K562 (cell line): Measurements from ENCODE around the gene BICD1. TPM values are rescaled to one million over a fixed set of nuclear protein-coding genes. Genes with fewer than 3 reads are reported as not detected.

Source experiments
- ATAC-seq: fragments of 200-7000 bp; cut with Tn5 transposase; 3 replicates; pipeline ENCODE4 v1.9.1; 2020; ENCODE audit warnings: moderate library complexity
- BruUV-seq: library from RNA; stranded (reverse); fragments of 400-500 nt; replicated peaks from 2 replicates; lab custom pipeline; 2021; lab: Mats Ljungman, UMichigan
- CTCF ChIA-PET: fragments of 300-600 bp; formaldehyde crosslinking; extraction: SDS; loops from one replicate; lab custom pipeline; 2021; ENCODE audit warnings: low intra/inter-chr PET ratio; lab: Yijun Ruan, JAX
- POLR2A ChIA-PET: fragments of 300-600, 350-650 bp; sonication (Branson Sonifier 250); formaldehyde crosslinking; extraction: SDS; loops from one replicate; lab custom pipeline; 2021; ENCODE audit warnings: antibody characterized with exemption, inconsistent platforms; lab: Yijun Ruan, JAX
- DNase-seq, 4 experiments: peaks; one replicate each; pipeline versions ENCODE4 v3.0.0 to v3.0.0-alpha.2; 2011 to 2018; ENCODE audit warnings: low spot score in 3 of 4, mixed read lengths in 3 of 4; ENCODE audit errors: extremely low read depth in 1 of 4
- FAIRE-seq: peaks from 2 replicates; lab custom pipeline; 2011; peaks lifted over from hg19 to GRCh38; lab: Jason Lieb, UNC
- H2AFZ ChIP-seq: 2 replicates; pipeline ENCODE4 v1.6.0; 2011; ENCODE audit warnings: low read depth, low read length, control low read depth, inconsistent platforms
- H3K27ac ChIP-seq: fragments of 200-600 bp; 3 replicates; pipeline ENCODE4 v1.8.0; 2011; ENCODE audit warnings: low read depth, mild to moderate bottlenecking, control low read depth, inconsistent platforms, low read length, moderate library complexity, mixed read lengths; ENCODE audit errors: extremely low read depth
- H3K27me3 ChIP-seq, 2 experiments: fragments of 300-600 bp in 1 of 2; 2 replicates in 1 of 2; 3 replicates in 1 of 2; pipeline versions ENCODE4 v1.6.0 to v1.8.0; 2011; ENCODE audit warnings: inconsistent platforms in 2 of 2, low read length in 2 of 2, mild to moderate bottlenecking in 1 of 2, mixed read lengths in 1 of 2, moderate library complexity in 1 of 2; ENCODE audit not compliant: control insufficient read depth in 2 of 2, insufficient read depth in 2 of 2
- H3K36me3 ChIP-seq: fragments of 300-600 bp; 3 replicates; pipeline ENCODE4 v1.8.0; 2011; ENCODE audit warnings: mild to moderate bottlenecking, low read length, inconsistent platforms; ENCODE audit not compliant: control insufficient read depth, insufficient read depth
- H3K4me1 ChIP-seq, 2 experiments: fragments of 200-600 bp in 1 of 2; replicated peaks in 1 of 2; 2 replicates in 1 of 2; 3 replicates in 1 of 2; pipeline versions ENCODE4 v1.5.1 to v1.8.0; 2011; ENCODE audit warnings: inconsistent platforms in 2 of 2, low read length in 2 of 2, mild to moderate bottlenecking in 1 of 2, mixed read lengths in 1 of 2, moderate library complexity in 1 of 2; ENCODE audit not compliant: control insufficient read depth in 2 of 2, insufficient read depth in 2 of 2
- H3K4me2 ChIP-seq: 2 replicates; pipeline ENCODE4 v1.6.1; 2011; ENCODE audit warnings: low read length, control low read depth, inconsistent platforms, mixed read lengths; ENCODE audit not compliant: insufficient read depth
- H3K4me3 ChIP-seq: fragments of 200-600 bp; sonication (generic), shearing (Covaris generic); 2 replicates; pipeline ENCODE4 v1.5.1; 2016; ENCODE audit warnings: control low read depth, inconsistent platforms
- H3K79me2 ChIP-seq: fragments of 200-600 bp; 3 replicates; pipeline ENCODE4 v1.8.0; 2011; ENCODE audit warnings: low read length, inconsistent platforms; ENCODE audit not compliant: control insufficient read depth, insufficient read depth
- H3K9ac ChIP-seq, 2 experiments: 2 replicates each; pipeline versions ENCODE4 v1.6.0 to v1.6.1; 2011; ENCODE audit warnings: low read depth in 2 of 2, low read length in 2 of 2, control low read depth in 1 of 2, inconsistent platforms in 1 of 2, mild to moderate bottlenecking in 1 of 2, mixed read lengths in 1 of 2; ENCODE audit not compliant: insufficient read depth in 1 of 2
- H3K9me1 ChIP-seq: one replicate; pipeline ENCODE4 v1.6.0; 2011; ENCODE audit warnings: inconsistent platforms, mild to moderate bottlenecking, low read length, moderate library complexity; ENCODE audit not compliant: control insufficient read depth, insufficient read depth
- H3K9me3 ChIP-seq: replicated peaks from 2 replicates; pipeline ENCODE4 v1.5.1; 2011; ENCODE audit warnings: low read depth, low read length, inconsistent platforms; ENCODE audit not compliant: control insufficient read depth, insufficient read depth
- H4K20me1 ChIP-seq: replicated peaks from 2 replicates; pipeline ENCODE4 v1.6.1; 2011; ENCODE audit warnings: low read length, inconsistent platforms, mixed read lengths; ENCODE audit not compliant: control insufficient read depth, insufficient read depth
- C11orf30 ChIP-seq: fragments of 450-650 bp; IDR thresholded peaks from 2 replicates; pipeline ENCODE4 v1.6.1; 2016; ENCODE audit warnings: low read depth, mild to moderate bottlenecking
- HNRNPUL1 ChIP-seq: fragments of 200-400 bp; formaldehyde crosslinking; IDR thresholded peaks from 2 replicates; pipeline ENCODE4 v1.6.1; 2017; ENCODE audit warnings: low read length
- MAFG ChIP-seq: fragments of 450-650 bp; conservative IDR thresholded peaks from 2 replicates; pipeline ENCODE4 v1.6.1; 2016; ENCODE audit warnings: missing genetic modification characterization, missing compliant biosample characterization
- TCFL5 ChIP-seq: fragments of 250-450 bp; sonication (Bioruptor Pico); conservative IDR thresholded peaks from 2 replicates; pipeline ENCODE4 v1.6.1; 2021; ENCODE audit warnings: mild to moderate bottlenecking, moderate library complexity, matching md5 sums
- ZFX ChIP-seq: sonication (generic); formaldehyde crosslinking; IDR thresholded peaks from 2 replicates; pipeline ENCODE4 v1.8.0; 2022; ENCODE audit warnings: mild to moderate bottlenecking, missing genetic modification reagents, moderate library complexity
- ZNF311 ChIP-seq: fragments of 250-450 bp; sonication (Bioruptor Pico); IDR thresholded peaks from 2 replicates; pipeline ENCODE4 v1.4.0; 2020; ENCODE audit warnings: mild to moderate bottlenecking, moderate library complexity
- ZNF316 ChIP-seq: fragments of 450-650 bp; IDR thresholded peaks from 2 replicates; pipeline ENCODE4 v1.6.1; 2016
- WGBS: fragments of 100-300 bp; shearing (Covaris generic); methylation state at CpG from one replicate; pipeline ENCODE4 v1.1.6; 2016; ENCODE audit warnings: low coverage, mixed read lengths; ENCODE audit not compliant: insufficient coverage; ENCODE audit errors: missing lambda C conversion rate; 5-methylcytosine and 5-hydroxymethylcytosine counted together
- in situ Hi-C: fragments of 300-500 bp; cut with MboI; formaldehyde crosslinking; loops from 4 replicates; pipeline ENCODE4 v1.15.0; 2018; ENCODE audit warnings: inconsistent platforms, mixed read lengths
- intact Hi-C: fragments of 100-400 bp; cut with micrococcal nuclease; formaldehyde crosslinking; loops from 2 replicates; pipeline ENCODE4 v1.14.2; 2022
- polyA plus RNA-seq, 8 experiments: library from polyadenylated mRNA; depleted of rRNA in 4 of 8; stranded (reverse) in 5 of 8; unstranded in 3 of 8; fragments of >200 nt; fragmentation: Nextera tagmentation in 2 of 8; fragmentation: Illumina TruSeq in 1 of 8; extraction: Ambion mirVana in 2 of 8; extraction: Trizol in 1 of 8; gene quantifications; 2 replicates each; pipeline versions ENCODE4 v1.2.1 to v1.2.3, GENCODE V29; 2011 to 2014; ENCODE audit warnings: inconsistent platforms in 1 of 8, missing spikeins in 1 of 8
- total RNA-seq, 7 experiments: library from RNA; depleted of rRNA in 6 of 7; stranded (reverse); fragments of >200 nt in 6 of 7; fragmentation: Illumina TruSeq in 2 of 7; extraction: Trizol in 2 of 7; gene quantifications; 2 replicates each; pipeline versions ENCODE4 v1.2.1 to v1.2.3, GENCODE V29; 2011 to 2021; ENCODE audit warnings: low replicate concordance in 1 of 7

BICD1 gene
- total and polyA plus RNA-seq, 9 of the 15 experiments (the other 6 are each of a cell fraction or from before 2014, with no cell fraction given), result 3.5 to 21.1 (median 12.5) TPM

DNA sequence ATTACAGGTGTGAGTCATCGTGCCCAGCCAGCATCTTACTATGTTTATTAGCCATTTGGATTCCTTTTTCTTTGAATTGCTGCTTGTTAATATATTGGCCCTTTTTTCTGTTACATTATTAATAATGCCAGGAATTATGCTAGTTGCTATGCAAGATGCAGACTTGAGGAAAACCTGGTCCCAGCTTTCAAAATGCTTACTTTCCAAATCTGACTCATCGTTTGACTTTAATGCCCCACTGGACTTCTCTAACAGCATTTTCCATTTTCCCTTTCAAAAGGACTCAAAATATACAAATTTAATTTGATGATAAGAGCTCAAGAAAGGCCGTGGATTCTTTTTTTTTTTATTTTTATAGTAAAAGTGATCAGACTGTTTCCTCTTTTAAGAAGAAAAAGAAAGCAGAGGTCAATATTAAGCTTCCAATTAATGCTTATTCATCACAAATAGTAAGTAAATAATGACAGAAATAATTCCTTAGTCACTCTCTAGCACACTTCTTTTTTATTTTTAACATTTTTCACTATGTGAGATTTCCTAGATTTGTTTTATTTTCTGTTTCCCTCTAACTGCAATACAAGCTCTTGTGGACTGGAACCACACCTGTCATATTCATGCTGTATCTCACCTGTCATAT, 146.6 kb downstream of the BICD1 start:
- POLR2A ChIA-PET, result interaction anchor here (1.0 to 1.2 kb wide), 2 partner anchors 11 to 73 kb away, joined by 4 read pairs; no protein-coding TSS in a partner anchor
- H3K9me1 ChIP-seq, result no peaks in the 10 kb centered on the region
- no peaks in the 10 kb centered on the region for H3K27me3 ChIP-seq
- no peak overlapping the region for H3K9ac ChIP-seq
- no peaks in the 10 kb centered on the region for H3K79me2 ChIP-seq
- 27% methylated on average over 3 of the region's 3 CpGs for WGBS
- CTCF ChIA-PET, result no interaction called here
- no peaks in the 10 kb centered on the region for H3K9me3 ChIP-seq
- FAIRE-seq (no peak), ATAC-seq (no peak), DNase-seq (no peak)
- no peak overlapping the region for H2AFZ ChIP-seq
- intact Hi-C loops, result no loop called here
- no peaks in the 10 kb centered on the region for H3K36me3 ChIP-seq
- no peak overlapping the region for H3K4me3 ChIP-seq
- peak; percentile 75 for TF ChIP-seq ZNF316
- no peak for TF ChIP-seq TCFL5
- no peak for TF ChIP-seq ZNF311 (CRISPR knock-in tag)
- TF ChIP-seq C11orf30, result peak; percentile 48; the same call in 1 of the 2 replicates
- no peak for TF ChIP-seq HNRNPUL1
- TF ChIP-seq MAFG (tag), result peak; percentile 49; the same call in 1 of the 2 replicates
- no peak for TF ChIP-seq ZFX (CRISPR knock-in tag)
- BruUV-seq, result no TSS peak
- no peak overlapping the region for H3K4me2 ChIP-seq
- no peak overlapping the region for H3K27ac ChIP-seq
- in situ Hi-C loops, result no loop called here
- H3K4me1 ChIP-seq, result 0 out of 5 replicates have a peak, but pooled peaks cover 0 to 5% of the 10 kb centered on the region in 2 experiments
- H4K20me1 ChIP-seq, result no peaks in the 10 kb centered on the region
